GM18867 (cell line): ENCODE results near the gene C1orf105.

Experiments
- ATAC-seq: cut with Tn5 transposase; IDR thresholded peaks from one replicate; pipeline ENCODE4 v1.9.1; 2021; ENCODE audit warnings: mild to moderate bottlenecking, moderate library complexity; ENCODE audit not compliant: unreplicated experiment

C1orf105 gene

DNA sequence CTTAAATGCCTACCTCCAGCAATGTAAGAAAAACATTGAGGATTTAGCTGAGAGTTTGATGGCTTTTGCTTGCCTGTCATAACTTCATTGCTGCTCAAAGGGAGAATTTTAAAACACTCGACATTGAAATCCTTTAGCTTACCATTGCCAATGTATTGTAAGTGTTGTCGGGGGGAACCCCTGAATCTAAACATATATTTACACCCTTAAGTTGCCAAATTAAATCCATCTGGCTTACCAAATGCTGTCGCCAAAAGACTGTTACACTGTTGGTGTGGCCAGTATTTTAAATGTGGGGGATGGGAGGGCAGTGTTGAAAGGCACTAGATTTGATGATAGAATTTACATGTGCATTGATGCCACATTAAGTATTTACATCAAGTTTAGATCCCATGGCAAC lies 24.9 kb upstream of the C1orf105 start:
- ATAC-seq = no peak

DNA sequence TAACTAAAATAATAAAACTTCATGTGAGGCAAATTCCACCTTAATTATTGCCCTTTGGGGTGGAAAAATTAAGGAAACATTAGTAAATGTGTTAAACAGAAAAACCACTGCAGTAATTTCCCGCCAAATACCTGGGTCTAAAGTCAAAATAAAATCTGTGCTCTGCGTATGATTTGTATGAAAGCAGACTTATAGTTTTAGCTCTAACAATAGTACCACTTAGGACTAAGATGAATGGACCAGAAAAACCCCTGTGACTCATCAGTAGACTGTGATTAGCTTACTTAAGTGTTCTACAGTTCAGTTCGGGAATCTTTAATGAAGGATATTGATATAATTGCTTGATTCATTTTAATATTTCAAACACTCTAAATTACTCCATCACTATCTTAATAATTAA lies 23.3 kb upstream of the C1orf105 start:
- no peak for ATAC-seq

DNA sequence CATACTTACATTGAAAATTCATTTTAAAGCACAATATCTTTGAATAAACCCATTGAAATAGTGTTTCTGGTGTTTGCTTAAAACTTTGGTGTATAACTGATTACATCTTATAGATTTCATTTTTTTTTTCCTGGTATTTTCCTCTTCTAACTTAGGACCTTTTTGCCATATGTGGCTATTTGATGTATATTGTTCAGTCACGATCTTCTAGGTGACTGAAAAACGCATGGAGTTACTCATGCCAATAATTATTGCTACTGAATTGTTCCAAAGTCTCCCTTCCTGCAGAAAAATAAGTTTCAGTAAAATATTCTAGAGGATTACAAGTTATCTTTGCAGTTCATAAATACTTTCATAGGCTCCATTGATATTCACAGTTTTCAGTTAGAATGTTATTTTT lies 22.9 kb upstream of the C1orf105 start:
- ATAC-seq = no peak

DNA sequence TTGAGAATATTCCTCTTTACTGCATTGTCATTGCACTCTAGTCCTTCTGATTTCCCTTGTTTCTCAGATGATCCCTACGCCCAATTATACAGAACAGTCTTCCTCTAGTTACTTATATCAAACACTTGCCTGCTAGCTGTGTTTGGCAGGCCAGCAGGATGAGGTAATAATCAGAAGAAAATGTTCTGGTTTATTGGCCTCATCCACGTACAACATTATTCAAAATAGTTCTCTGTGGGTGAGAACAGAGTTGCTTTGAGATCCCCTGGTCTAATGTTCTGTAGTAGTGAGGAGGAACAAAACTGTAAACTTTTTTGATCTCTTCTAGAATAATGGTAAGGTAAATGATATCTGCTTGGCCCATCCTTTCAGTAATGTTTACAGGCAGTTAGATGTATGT lies 22.3 kb upstream of the C1orf105 start:
- no peak for ATAC-seq

DNA sequence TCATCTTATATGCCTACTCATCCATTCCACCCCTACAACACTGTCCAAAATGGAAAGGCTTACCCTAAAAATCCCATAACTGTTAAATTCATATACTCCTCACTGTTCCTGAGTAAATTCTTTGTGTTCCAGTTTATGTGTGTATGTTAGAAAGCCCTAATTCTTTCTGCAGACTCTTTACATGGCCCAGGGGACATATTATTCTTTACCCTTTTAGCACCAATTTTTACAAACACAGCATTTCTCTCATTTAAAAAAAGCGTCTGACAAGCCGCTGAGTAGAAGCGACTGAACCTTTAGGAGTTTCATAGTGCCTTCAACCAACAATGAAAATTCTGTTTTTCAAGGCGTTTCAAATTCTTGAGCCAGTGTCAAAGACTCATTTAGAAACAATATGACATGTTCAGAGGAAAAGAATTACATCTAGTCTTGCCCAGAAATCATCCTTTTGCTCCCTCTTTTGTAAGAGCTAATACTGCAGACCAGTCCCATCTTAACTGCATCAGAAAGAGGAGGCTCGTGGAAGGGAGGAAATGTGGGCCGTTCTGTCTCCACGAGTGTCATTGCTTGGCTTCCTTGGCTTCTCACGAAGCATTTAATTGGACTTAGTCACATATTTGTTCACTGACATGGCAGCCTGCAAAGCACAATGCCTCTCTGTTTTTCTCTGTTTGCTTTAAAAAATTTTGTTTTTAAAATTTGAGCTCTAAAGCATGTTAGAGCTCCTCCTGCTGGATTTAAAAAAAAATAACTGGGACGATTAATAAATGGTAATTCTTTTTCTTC lies 21.3 kb upstream of the C1orf105 start:
- no peak for ATAC-seq

DNA sequence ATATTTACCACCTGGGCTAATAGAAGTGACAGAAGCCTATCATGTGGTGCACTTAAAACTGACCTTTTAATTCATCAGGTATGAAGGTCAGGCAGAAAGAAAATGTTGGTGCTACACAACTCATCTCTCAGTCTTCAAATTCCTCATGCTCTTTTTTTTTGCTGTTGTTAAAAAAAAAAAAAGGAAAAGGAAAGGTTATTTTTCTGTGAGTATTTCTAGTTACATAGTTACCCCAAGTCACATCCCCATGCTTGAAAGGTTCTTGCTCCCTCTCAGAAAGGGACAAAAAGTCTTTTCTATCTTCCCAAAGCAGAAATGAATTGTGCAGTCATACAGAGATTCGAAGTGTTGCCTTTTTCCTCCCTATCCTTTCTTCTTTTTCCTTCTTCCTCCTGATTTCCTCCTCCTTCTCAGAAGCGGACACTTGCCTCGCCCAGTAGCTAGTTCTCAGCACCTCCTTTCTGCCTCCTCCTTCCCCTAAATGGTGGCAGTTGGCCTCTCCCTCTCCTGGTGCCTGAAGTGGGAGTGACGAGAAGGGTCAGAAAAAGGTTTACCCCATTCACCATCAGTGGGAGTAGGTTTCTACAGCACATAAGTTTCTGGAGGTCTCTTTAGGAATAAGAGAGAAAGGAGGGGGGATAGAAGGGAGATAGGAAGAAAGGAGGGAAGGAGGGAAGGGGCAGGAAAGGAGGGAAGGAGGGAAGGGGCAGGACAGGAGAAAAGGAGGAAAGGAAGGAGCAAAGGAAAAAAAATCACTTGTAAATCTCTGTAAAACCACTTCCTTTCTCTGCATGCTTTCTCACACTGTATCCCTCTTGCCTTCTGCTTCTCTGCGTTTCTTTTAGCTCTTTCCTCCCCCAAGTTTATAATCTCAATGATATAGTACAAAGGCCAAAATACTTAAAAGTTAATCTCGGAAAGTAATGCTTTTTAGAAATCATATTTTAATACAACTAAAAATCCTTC lies 20.4 kb upstream of the C1orf105 start:
- no peak for ATAC-seq

DNA sequence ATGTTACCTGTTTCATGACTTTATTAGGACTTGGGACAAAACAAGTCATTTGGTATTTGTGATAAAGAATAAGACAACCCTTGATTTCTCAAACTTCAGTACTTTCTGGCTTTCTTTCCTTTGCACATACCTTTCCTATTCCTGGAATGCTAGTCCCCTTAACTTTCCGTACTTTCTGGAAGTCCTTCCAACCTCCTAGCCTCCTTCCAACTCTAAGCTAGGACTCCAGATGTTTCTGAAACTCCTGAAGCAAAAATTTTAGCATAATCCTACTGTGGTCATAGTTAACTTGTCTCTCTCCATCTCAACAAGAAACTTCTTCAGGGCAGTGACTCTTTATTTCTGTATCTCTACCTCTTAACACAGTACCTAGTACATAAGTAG lies 19.8 kb upstream of the C1orf105 start:
- ATAC-seq = no peak

DNA sequence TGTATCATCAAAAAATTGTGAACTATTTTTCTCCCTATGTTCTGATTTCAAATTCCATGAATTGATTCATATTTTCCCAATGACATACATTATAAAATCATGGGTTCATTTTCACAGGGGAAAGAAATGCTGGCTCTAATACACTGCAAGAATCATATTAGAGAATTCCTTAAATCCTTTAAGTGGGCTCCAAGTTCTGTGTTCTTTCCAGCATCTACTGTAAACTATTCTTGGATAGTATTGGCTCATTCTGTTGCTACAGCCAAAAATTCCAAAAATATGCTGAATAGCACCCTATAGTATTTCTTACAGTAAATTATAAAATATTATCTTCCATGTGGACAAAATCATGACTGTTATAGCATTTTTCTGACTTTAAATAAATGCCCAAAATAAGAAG lies 19.0 kb upstream of the C1orf105 start:
- ATAC-seq = no peak

DNA sequence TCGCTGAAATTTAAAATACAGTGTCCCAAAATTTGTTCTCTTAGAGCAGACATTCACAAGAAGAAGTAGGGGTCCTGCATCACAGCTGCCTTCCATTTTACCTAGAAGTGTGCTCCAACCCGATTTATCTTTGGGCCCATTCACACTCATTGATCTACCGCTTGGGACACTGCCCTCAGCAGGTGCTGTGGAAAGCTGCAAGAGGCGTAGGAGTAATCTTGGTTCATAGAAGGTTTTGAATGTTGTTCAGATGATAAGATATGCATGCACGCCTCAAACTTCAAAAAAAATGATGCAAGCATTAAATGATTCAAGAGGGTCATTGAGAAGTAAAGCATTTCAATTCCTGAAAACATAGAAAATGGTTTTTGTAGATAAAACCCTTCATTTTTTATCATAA lies 18.6 kb upstream of the C1orf105 start:
- no peak for ATAC-seq

DNA sequence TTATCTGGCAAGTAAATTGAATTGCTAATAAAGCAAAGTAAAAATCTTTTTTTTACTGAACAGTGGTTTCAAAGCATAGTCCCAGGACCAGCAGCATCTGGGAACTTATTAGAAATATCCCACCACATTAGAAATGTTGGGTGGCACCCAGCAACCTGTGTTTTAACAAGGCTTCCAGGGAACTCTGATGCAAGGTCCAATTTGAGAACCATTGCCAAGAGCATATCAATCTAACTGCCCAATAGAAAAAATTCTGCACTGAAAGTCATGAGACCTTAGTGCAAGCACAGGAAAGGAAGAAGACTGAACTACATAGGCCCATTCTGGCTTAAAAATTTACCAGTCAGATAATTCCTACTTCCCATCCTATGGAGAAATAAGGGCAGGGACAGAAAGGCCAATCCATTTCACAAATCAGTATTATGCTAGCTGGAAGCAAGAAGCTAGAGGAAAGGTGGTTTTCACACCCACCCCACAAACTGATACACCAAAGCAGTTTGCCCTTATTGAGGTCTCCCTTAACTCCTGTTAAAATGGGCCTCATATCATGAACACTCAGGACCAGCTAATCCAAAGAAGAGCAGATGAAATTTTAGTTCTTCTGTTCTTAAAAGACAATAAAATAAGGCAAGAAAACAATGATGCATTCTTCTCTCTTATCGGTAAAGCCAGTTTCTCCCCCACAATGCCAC lies 17.5 kb upstream of the C1orf105 start:
- no peak for ATAC-seq

DNA sequence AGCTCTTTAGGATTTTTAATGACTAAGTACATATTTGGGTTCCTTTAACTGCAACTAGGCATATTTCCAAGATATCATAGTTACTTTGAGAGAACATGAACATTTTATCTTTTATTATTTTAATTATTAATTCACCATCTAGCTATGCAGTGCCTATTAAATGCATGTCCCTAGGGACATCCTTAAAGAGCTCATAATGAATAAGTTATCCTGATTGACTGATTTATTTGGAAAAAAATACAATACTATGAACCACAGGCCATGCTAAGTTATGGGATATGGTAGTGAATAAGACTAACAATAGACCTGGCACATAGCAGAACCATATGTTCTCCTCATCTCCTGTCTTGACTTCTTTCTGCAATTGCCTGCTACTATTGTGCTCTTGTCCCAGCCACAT lies 16.4 kb upstream of the C1orf105 start:
- no peak for ATAC-seq

DNA sequence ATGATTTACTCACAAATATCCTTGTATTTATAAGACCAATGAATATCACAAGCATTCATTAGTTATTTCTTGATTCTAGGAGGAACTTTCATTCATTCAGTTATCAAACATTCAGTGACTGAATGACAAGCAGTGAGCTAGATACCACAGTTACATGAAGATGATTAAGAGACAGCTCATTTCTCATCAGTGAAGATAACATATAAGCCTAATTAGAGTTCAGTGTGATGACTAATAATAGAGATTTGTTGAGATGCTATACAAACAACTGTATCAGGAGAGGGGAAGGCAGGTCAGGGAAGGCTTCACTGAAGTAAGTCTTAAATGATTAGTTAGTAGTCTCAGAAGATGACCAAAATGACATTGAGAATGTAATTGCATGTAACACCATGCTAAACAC lies 14.6 kb upstream of the C1orf105 start:
- no peak for ATAC-seq

DNA sequence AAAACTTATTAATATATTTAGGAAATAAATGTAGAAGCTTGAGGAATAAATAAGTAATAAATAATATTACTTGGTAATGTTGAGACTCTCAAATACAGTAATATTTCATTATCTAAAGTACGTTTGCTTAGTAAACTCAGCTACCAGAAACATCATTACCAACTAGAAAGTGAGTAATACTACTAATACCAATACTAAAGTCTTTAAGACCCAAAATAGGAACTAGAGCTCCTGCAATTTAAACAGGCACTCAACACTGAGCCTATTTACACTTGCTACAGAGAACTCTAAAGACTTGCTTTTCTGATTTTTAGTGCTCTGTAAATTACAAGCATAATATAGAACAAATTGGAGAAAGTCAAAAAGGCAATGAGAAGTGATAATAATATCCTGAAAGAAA lies 13.5 kb upstream of the C1orf105 start:
- no peak for ATAC-seq

DNA sequence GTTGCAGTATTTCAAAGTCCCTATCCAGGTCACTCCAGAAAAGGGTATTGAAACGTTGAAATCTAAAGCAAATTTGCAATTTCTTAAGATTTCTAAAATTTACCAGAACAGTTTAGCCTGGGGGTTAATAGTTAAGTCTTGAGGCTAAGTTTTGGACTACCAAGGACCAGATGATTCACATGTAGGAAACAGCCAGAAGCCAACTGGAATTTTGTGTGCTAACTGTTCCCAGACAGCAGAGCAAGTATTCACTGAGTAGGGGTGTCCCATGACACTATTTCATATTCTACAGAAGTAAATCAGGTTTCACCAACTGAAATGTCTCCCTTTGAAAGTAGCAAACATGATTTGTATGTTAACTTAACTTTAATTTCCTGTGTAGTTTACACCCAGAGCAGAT lies 11.5 kb upstream of the C1orf105 start:
- no peak for ATAC-seq

DNA sequence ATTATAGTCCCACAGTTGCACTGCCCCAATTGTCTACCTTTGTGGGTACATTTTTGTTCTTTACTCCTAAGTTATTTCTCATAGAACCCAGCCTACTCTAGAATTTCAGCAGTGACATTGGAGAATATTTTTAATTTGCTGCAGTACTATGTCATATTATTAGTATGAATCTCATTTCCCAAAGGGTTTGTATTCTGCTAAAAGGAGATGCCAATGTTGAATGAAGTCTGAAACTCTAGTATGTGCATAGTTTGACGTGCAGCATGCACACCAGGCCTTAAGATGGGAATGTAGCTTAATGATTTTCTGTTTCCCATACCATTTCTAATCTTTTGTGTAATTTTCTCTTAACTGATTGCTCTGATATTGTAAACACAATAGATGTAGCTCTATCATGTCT lies 10.5 kb upstream of the C1orf105 start:
- no peak for ATAC-seq

DNA sequence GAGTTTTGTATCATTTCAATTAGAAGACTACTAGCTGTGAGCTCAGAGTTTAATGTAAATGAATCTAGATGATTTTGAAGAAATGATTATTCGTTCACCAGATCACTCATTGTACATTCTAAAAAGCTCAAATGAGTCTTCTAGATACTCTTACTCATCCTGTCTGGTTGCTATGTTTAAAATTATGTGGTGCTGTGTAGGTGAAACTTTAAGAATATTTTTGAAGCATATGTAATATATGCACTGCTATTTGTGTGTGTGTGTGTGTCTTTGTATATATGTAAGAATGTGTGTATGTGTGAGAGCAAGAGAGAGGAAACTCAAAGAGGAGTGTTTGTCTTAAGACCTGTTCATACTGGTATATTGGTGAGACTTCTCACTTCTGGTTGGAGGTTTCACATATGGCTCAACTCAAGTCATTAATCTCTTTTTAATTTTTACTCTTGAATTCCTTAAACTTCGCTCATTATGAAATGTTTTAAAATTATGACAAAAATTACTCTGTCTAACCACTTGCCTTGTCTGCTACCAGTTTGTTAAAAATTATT lies 8.6 kb upstream of the C1orf105 start:
- ATAC-seq = peak; percentile 83

DNA sequence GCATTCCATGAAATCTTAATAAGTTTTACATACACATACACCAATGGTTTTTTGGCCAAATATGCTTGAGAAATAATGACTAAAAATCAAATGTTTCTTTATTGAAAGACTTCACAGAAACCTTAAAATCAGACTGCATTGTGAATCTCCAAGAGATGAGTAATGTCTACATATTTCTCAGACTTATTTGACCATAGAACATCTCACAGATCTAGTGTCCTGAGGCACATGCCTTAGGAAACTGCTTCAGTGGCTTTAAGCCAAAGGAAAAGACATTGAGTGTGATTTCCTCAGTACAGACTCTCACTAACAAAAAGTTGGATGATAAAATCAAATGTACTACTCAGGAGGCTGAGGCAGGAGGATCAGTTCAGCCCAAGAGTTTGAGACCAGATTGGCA lies 6.2 kb upstream of the C1orf105 start:
- no peak for ATAC-seq

DNA sequence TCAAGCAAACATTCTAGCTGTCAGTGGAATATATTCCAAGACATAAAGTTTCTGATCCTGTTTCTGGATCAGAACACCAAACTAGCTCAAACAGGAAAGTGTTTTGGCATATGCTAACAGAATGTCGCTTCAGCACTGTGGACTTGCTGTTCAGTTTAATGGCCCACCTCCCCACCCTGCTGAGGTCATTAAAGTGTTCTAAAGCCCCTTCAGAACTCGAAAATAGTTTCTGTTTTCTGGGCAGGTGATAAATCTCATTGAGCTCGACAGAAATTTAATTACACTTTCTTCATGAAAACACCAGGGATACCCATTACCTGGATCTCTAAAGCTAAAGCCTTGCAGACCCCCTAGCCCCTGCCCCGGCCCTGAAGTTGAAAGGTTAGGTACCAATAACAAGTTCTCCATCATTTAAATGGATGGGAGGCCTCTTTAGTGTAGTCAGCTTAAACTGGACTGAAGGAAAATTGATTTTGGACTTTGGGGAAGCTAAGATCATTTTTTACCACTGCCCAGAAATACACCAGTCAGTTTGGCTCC lies 3.9 kb upstream of the C1orf105 start:
- ATAC-seq = no peak

DNA sequence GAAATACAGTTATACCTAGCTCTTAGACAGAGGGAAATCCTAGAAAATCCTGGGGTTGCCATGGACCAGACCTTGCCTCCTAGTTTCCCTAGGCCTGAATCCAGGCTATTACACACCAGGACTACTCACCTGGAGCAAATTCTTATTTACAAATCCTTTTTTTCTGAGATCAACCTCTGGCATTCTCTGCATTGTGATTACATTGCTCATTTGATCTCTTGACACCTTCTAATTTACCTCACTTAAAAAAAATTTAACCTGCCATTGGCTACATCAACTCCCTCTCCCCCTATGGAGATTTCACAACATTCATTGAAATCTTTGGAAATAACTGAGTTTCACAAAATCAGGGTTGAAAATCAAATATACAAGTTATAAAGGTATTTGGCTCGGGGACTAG lies 2.9 kb upstream of the C1orf105 start:
- ATAC-seq = no peak

DNA sequence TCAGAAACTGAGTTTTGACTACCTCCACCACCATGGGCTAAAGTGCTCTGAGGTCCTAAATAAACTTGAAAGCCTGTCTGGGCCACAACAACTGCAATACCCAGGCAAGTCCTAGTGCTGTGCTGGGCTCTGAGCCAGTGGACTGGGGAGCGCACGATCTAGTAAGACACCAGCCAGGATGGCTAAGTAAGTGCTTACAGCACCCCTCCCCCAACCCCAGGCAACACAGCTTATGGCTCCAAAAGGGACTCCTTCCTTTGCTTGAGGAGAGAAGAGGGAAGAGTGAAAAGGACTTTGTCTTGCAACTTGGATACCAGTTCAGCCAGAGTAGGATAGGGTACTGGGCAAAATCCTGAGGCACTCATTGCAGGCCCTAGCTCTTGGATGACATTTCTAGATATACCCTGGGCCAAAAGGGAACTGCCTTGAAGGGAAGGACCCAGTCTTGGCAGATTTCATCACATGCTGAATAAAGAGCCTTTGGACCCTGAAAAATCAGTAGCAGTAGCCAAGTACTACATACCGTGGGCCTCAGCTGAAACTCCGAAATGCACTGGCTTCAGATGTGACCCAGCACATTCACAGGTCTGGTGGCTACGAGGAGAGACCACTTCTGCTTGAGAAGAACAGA lies 1.6 kb downstream of the C1orf105 start:
- ATAC-seq = no peak

DNA sequence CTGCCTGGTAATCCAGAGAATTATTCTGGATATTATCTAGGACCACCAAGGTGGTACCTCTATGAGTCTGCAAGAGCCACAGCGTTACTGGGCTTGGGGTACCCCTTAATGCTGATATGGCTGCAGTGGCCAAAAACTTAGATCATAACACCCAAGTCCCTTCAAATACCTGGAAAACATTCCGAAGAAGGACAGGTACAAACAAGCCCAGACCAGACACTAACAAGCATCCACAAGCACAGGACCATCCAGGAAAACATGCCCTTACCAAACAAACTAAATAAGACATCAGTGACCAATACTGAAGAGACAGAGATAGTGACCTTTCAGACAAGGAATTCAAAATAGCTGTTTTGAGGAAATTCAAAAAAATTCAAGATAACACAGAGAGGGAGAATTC lies 2.9 kb downstream of the C1orf105 start:
- ATAC-seq = no peak
